Liver (tissue), 9 donors: ENCODE measurements around the gene H1-8. TPM values are rescaled to one million over a fixed set of nuclear protein-coding genes. Genes with fewer than 3 reads are reported as not detected.

Source experiments
- DNase-seq: peaks from one replicate; pipeline ENCODE4 v3.0.0-alpha.2; 2017; ENCODE audit warnings: low spot score
- H3K27ac ChIP-seq, 2 donors: one replicate each; pipeline ENCODE4 v1.7.0; 2013; ENCODE audit warnings: inconsistent platforms in 2 of 2, low read length in 2 of 2, control low read depth in 1 of 2, low read depth in 1 of 2, mild to moderate bottlenecking in 1 of 2
- H3K27me3 ChIP-seq, 4 donors: one replicate each; pipeline versions ENCODE4 v1.6.1 to v1.7.0; 2013; ENCODE audit warnings: low read length in 3 of 4, inconsistent platforms in 1 of 4, mild to moderate bottlenecking in 1 of 4, moderate library complexity in 1 of 4; ENCODE audit not compliant: control insufficient read depth in 4 of 4, insufficient read depth in 4 of 4
- H3K36me3 ChIP-seq, 4 donors: one replicate each; pipeline versions ENCODE4 v1.6.1 to v1.7.0; 2013; ENCODE audit warnings: low read length in 3 of 4, mild to moderate bottlenecking in 3 of 4, low read depth in 1 of 4, moderate library complexity in 1 of 4; ENCODE audit not compliant: control insufficient read depth in 4 of 4, insufficient read depth in 3 of 4
- H3K4me1 ChIP-seq, 4 donors: one replicate each; pipeline versions ENCODE4 v1.6.1 to v1.7.0; 2013; ENCODE audit warnings: low read length in 3 of 4, mild to moderate bottlenecking in 3 of 4, moderate library complexity in 1 of 4; ENCODE audit not compliant: control insufficient read depth in 4 of 4, insufficient read depth in 4 of 4
- H3K4me3 ChIP-seq, 3 donors: one replicate each; pipeline versions ENCODE4 v1.6.1 to v1.7.0; 2013; ENCODE audit warnings: low read length in 3 of 3, control low read depth in 1 of 3, low read depth in 1 of 3, mild to moderate bottlenecking in 1 of 3
- H3K9ac ChIP-seq, 2 donors: one replicate each; pipeline ENCODE4 v1.7.0; 2013; ENCODE audit warnings: low read length in 2 of 2, mild to moderate bottlenecking in 2 of 2, moderate library complexity in 2 of 2, control low read depth in 1 of 2, low read depth in 1 of 2
- H3K9me3 ChIP-seq, 4 donors: one replicate each; pipeline versions ENCODE4 v1.6.1 to v1.7.0; 2013; ENCODE audit warnings: low read length in 3 of 4; ENCODE audit not compliant: control insufficient read depth in 4 of 4
- FOXA2 ChIP-seq: IDR thresholded peaks from 2 replicates; pipeline ENCODE4 v1.6.1; 2016; ENCODE audit warnings: antibody characterized with exemption
- HNF4A ChIP-seq, 2 donors: conservative IDR thresholded peaks; 2 replicates each; pipeline ENCODE4 v1.6.1; 2016; ENCODE audit warnings: antibody characterized with exemption in 2 of 2, mild to moderate bottlenecking in 2 of 2
- HNF4G ChIP-seq: IDR thresholded peaks from 2 replicates; pipeline ENCODE4 v1.6.1; 2016; ENCODE audit warnings: antibody characterized with exemption
- JUND ChIP-seq, 2 donors: IDR thresholded peaks; 2 replicates each; pipeline ENCODE4 v1.6.1; 2016; ENCODE audit warnings: antibody characterized with exemption in 2 of 2
- NR2F2 ChIP-seq: IDR thresholded peaks from 2 replicates; pipeline ENCODE4 v1.6.1; 2016; ENCODE audit warnings: antibody characterized with exemption
- RAD21 ChIP-seq, 2 donors: IDR thresholded peaks; 2 replicates each; pipeline ENCODE4 v1.6.1; 2016; ENCODE audit warnings: antibody characterized with exemption in 2 of 2, mild to moderate bottlenecking in 2 of 2
- RXRA ChIP-seq, 2 donors: IDR thresholded peaks; 2 replicates each; pipeline ENCODE4 v1.6.1; 2017 to 2018; ENCODE audit warnings: antibody characterized with exemption in 2 of 2, mild to moderate bottlenecking in 1 of 2
- SP1 ChIP-seq: IDR thresholded peaks from 2 replicates; pipeline ENCODE4 v1.6.1; 2018; ENCODE audit warnings: antibody characterized with exemption, mild to moderate bottlenecking
- WGBS: extraction: QIAGEN DNeasy Blood & Tissue Kit; methylation state at CpG from one replicate; pipeline ENCODE4 v1.1.7; 2013; 5-methylcytosine and 5-hydroxymethylcytosine counted together
- polyA plus RNA-seq, 2 donors: library from polyadenylated mRNA; stranded (reverse) in 1 of 2; unstranded in 1 of 2; fragments of 200-250 nt in 1 of 2; fragments of >200 nt in 1 of 2; fragmentation: Nextera tagmentation in 1 of 2; extraction: Ambion mirVana in 1 of 2; gene quantifications; one replicate each; pipeline versions ENCODE4 v1.2.1 to v1.2.3, GENCODE V29; 2013 to 2015
- total RNA-seq, 2 donors: library from RNA; depleted of rRNA; stranded (reverse); fragments of >200 nt; gene quantifications; one replicate each; pipeline ENCODE4 v1.2.3, GENCODE V29; 2014
- TF ChIP-seq, protein P1 (sequence below): IDR thresholded peaks from 2 replicates; pipeline ENCODE4 v1.6.1; 2016; ENCODE audit warnings: antibody characterized with exemption
- TF ChIP-seq, protein P2 (sequence below): fragments of 150-350 bp; IDR thresholded peaks from 2 replicates; pipeline ENCODE4 v1.5.1; 2017; ENCODE audit warnings: improper control_type of control experiment, low read depth, low read length; ENCODE audit not compliant: missing input control
- TF ChIP-seq, protein P3 (sequence below): IDR thresholded peaks from 2 replicates; pipeline ENCODE4 v1.6.1; 2016; ENCODE audit warnings: antibody characterized with exemption
- TF ChIP-seq, protein P4 (sequence below): IDR thresholded peaks from 2 replicates; pipeline ENCODE4 v1.6.1; 2016; ENCODE audit warnings: antibody characterized with exemption, mild to moderate bottlenecking
- donor health status: healthy.
- donor health status: healthy.
- donor health status: healthy.
- donor health status: healthy.
- donor health status: healthy.

H1-8 gene
- total and polyA plus RNA-seq, 4 donors: not detected

DNA sequence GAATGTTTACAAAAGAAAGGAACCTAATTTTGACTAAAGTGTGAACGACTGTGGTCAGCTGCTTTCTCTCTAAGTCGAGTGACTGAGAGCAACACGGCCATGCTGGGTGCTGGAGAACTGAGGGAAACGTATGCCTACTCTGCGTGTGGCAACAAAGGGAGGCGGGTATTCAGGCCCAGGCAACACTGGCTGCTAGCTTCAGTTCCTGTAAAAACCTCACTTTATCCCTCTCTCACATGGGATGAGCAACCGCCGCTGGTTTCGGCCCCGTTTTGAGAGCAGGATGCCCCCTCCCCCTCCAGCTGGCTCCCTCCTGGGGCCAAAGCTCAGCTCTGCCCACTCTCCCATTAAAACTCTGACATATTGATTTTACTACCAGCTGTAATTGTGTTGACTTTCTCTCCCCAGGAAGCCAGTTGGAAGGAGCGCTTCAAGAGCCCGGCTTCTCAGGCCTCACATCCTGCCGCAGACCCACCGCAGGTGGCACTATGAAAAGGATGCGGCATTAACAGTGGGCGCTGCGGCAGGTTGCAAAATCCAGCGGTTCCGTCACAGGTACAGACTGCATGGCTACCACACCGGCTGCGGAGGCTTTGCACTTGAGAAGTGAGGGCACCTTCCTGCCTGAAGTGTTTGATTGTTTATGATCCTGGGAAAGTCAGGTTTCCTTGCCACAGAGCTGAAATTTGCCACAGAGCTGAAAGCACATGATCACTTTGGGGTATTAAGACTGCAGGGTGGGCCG lies 50.8 kb downstream of the H1-8 start:
- Histone ChIP-seq H3K36me3 (no peaks in the 10 kb centered on the region), H3K4me3 (no peak overlapping the region), H3K9me3 (no peaks in the 10 kb centered on the region), H3K27ac (peak overlapping the region; percentile 58 to 80), H3K27me3 (no peaks in the 10 kb centered on the region), H3K4me1 (peaks cover 8 to 39% (median 24%) of the 10 kb centered on the region in 4 donors), H3K9ac (peak overlapping the region in 1 of 2 donors; percentile 47)
- no peak for DNase-seq
- TF ChIP-seq SP1 (peak; percentile 35), RAD21 (IDR thresholded peaks at IDR 0.05) (no peak), HNF4G (no peak), FOXA2 (no peak), HNF4A (conservative IDR thresholded peaks at IDR 0.05) (peak; percentile 50 to 51)
- TF ChIP-seq, protein P1, sequence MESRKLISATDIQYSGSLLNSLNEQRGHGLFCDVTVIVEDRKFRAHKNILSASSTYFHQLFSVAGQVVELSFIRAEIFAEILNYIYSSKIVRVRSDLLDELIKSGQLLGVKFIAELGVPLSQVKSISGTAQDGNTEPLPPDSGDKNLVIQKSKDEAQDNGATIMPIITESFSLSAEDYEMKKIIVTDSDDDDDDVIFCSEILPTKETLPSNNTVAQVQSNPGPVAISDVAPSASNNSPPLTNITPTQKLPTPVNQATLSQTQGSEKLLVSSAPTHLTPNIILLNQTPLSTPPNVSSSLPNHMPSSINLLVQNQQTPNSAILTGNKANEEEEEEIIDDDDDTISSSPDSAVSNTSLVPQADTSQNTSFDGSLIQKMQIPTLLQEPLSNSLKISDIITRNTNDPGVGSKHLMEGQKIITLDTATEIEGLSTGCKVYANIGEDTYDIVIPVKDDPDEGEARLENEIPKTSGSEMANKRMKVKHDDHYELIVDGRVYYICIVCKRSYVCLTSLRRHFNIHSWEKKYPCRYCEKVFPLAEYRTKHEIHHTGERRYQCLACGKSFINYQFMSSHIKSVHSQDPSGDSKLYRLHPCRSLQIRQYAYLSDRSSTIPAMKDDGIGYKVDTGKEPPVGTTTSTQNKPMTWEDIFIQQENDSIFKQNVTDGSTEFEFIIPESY: no peak
- TF ChIP-seq, protein P2, sequence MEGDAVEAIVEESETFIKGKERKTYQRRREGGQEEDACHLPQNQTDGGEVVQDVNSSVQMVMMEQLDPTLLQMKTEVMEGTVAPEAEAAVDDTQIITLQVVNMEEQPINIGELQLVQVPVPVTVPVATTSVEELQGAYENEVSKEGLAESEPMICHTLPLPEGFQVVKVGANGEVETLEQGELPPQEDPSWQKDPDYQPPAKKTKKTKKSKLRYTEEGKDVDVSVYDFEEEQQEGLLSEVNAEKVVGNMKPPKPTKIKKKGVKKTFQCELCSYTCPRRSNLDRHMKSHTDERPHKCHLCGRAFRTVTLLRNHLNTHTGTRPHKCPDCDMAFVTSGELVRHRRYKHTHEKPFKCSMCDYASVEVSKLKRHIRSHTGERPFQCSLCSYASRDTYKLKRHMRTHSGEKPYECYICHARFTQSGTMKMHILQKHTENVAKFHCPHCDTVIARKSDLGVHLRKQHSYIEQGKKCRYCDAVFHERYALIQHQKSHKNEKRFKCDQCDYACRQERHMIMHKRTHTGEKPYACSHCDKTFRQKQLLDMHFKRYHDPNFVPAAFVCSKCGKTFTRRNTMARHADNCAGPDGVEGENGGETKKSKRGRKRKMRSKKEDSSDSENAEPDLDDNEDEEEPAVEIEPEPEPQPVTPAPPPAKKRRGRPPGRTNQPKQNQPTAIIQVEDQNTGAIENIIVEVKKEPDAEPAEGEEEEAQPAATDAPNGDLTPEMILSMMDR: no peak
- TF ChIP-seq, protein P3, sequence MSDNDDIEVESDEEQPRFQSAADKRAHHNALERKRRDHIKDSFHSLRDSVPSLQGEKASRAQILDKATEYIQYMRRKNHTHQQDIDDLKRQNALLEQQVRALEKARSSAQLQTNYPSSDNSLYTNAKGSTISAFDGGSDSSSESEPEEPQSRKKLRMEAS: no peak
- WGBS: 29% methylated on average over 22 of the region's 22 CpGs

DNA sequence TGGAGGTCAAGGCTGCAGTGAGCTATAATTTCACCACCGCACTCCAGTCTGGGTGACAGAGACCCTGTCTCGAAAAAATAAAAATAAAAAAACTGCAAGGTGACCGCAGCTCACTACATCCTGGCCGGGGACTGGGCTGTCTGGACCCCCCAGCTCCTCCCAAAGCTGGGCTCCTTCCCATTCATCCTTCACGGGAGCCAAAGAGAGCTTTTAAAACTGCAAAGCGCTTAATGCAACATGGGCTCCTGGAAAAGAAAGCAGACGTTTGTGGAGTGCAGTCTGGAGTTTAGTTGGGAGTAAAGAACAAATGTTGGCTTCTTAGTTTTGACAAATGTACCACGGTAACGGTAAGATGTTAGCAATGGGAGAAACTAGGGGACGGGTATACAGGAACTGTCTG lies 51.4 kb downstream of the H1-8 start:
- no peak for TF ChIP-seq SP1
- TF ChIP-seq HNF4G: no peak
- TF ChIP-seq JUND (IDR thresholded peaks at IDR 0.05): no peak
- TF ChIP-seq, protein P4, sequence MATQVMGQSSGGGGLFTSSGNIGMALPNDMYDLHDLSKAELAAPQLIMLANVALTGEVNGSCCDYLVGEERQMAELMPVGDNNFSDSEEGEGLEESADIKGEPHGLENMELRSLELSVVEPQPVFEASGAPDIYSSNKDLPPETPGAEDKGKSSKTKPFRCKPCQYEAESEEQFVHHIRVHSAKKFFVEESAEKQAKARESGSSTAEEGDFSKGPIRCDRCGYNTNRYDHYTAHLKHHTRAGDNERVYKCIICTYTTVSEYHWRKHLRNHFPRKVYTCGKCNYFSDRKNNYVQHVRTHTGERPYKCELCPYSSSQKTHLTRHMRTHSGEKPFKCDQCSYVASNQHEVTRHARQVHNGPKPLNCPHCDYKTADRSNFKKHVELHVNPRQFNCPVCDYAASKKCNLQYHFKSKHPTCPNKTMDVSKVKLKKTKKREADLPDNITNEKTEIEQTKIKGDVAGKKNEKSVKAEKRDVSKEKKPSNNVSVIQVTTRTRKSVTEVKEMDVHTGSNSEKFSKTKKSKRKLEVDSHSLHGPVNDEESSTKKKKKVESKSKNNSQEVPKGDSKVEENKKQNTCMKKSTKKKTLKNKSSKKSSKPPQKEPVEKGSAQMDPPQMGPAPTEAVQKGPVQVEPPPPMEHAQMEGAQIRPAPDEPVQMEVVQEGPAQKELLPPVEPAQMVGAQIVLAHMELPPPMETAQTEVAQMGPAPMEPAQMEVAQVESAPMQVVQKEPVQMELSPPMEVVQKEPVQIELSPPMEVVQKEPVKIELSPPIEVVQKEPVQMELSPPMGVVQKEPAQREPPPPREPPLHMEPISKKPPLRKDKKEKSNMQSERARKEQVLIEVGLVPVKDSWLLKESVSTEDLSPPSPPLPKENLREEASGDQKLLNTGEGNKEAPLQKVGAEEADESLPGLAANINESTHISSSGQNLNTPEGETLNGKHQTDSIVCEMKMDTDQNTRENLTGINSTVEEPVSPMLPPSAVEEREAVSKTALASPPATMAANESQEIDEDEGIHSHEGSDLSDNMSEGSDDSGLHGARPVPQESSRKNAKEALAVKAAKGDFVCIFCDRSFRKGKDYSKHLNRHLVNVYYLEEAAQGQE: no peak
- no peak for TF ChIP-seq HNF4A (conservative IDR thresholded peaks at IDR 0.05)
- no peak for TF ChIP-seq NR2F2
- no peak for TF ChIP-seq FOXA2
- TF ChIP-seq, protein P2: no peak
- TF ChIP-seq RXRA (IDR thresholded peaks at IDR 0.05): no peak
- no peak for TF ChIP-seq RAD21 (IDR thresholded peaks at IDR 0.05)
- DNase-seq: no peak
- Histone ChIP-seq H3K27me3 (no peaks in the 10 kb centered on the region), H3K36me3 (no peaks in the 10 kb centered on the region), H3K4me3 (no peak overlapping the region), H3K27ac (peak overlapping the region in 1 of 2 donors; percentile 80), H3K9me3 (no peaks in the 10 kb centered on the region), H3K9ac (no peak overlapping the region), H3K4me1 (peaks cover 8 to 39% (median 25%) of the 10 kb centered on the region in 4 donors)
- 70% methylated on average over 10 of the region's 10 CpGs for WGBS
